ENCODE measurements around the gene ANKRD13B. TPM values are rescaled to one million over a fixed set of nuclear protein-coding genes. Genes with fewer than 3 reads are reported as not detected.

Gene ANKRD13B
- polyA plus RNA-seq, 4 donors, result 7.5 to 13.4 (median 9.3) TPM

DNA sequence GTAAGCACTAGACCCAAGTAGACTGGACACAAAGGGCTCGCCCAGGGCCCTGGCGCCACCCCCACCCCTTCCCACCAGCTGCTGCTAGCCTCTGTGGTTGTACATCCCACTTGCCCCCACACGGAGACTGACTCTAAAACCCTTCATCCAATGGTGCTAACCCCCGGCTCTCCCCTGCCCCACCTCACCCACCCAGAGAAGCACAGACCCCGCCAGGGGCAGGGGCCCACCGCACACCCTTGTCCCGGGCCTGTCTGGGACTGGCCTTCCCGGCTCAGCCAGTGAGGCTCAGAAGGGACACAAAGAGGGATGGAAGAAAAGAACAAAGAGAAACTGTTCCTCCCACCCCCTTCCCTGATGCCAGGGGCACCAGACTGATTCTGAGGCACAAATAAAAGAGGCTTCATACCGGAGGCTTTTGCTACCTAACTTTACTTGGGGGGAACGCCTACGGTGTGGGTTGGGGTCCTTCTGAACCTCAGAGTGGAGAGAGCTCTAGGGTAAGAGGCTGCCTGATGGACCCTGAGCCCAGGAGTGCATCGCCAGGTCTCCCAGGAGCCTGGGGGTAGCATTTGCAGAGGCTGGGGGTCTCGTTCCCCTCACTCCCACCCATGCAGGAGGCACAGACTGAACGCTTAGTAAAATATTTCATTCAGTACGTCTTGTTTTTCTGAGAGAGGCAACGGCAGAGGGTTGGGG is 21.6 kb downstream of the ANKRD13B start:
- no peak for DNase-seq (ENCODE audit: low read depth in 4 of 4, low spot score in 3 of 4)

- DNase-seq (ENCODE audit: low read depth in 4 of 4, low spot score in 3 of 4), result no peak
Measured at GRCh38 chr17:29615048-29615385, 22.1 kb downstream of the ANKRD13B start.

DNA sequence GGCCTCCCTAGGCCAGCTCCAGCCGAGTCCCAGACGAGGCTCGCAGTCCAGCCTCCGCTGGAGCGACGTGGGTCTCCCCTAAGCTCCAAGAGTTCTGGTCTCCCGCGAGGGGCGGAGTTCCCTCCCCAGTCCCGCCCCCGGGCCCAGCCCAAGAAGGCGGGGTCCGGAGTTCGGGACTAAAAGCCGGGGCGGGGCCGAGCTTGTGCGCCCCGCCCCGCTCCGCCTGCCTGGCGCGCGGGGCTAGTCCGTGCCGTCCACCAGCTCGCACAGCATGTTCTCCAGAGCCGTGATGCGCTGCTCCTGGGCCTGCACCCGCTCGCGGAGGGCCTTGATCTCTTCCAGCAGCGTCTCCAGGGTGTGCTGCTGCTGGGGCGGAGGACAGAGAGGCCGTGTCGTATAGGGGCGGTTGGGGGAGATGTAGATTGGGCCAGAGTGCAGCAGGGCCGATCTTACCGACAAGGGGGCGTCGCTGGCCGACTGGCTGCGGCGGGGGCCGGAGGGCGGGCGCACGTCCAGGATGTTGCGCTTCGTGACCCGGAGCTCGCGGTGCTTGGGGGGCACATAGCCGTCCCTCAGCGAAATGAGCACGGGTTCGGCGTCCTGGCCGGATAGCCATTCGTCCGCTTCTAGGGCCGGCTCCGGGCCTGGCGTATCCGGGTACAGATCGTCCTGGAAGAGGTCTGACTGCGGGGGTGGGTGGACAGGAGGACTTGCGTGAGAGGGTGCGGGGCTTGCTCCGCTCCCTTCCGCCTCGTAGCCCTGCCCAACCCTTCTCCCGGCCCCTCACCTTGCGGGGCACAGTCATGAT is 22.8 kb downstream of the ANKRD13B start:
- peak in 2 of 4 donors; percentile 71 to 73 for DNase-seq (ENCODE audit: low read depth in 4 of 4, low spot score in 3 of 4)

DNA sequence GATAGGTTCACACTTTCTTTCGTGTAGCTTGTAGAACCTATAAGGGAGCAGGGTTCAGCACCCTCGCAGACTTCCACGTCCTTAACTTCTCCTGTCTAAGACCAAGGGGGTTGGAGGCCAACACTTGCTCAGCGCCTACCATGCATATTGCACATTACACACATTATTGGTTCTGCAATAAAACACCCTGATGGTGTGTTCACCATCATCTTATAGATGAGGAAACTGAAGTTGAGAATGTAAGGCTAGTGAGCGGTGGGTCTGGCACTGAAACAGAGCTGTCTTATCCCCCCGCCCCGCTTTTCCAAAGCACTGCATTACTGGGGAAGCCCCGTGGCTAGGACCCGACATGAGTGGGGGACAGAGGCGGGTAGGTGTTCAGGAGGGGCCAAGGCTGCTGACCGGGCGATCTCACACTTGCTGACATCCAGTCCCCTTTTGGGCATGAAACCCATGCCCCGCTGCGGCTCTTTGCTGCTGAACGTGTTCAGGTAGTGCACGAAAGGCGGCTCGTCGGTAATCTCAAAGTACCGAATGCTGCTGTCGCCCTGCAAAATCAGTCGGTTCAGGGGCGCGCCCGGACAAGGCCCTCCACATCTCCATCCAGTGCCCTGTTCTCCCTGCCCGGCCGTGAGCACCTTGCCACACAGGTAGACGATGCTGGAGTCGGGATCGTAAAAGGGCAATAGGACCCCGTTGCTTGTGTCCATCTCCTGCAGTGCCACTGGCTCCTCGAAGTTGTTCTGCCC is 23.5 kb downstream of the ANKRD13B start:
- DNase-seq (ENCODE audit: low read depth in 4 of 4, low spot score in 3 of 4), result no peak

GRCh38 chr17:29617125-29617480 is 24.2 kb downstream of the ANKRD13B start:
- peak in 1 of 4 donors; percentile 60 for DNase-seq (ENCODE audit: low read depth in 4 of 4, low spot score in 3 of 4)

DNA sequence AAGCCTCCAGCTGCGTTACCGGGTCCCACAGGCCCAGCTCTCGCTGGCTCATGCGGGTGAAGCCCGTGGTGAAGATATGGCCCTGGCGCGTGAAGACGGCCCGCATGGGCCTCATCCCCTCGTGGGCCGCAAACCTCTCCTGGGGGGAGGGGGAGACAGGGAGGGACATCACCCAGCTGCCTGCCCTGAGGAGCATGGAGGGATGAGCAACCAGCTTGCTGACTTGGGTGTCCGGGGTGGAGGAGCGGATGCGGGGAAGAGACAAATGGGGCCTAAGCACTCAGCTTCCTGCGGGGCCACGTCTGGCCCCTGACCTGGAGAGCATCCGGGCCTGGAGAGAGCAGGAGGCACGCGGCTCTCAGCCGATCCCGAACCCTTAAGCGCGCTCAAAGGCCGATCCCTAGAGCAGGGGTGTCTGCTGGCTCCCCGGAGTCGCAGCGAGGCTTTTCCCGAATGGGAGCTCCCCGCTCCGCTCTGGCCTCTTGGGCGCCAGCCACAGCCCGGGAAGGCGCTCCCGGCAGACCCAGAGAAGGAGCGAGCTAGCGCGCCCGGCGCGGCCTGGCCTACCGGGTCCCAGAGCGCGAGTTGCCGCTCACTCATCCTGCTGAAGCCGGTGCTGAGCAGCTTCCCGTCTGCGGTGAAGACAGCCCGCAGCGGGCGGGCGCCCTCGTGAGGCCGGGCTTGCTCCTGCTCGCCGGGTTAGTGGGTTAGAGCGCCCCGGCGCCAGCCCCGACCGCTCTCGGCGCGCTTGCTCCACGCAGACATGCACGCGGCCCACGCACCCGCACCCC is 24.7 kb downstream of the ANKRD13B start:
- no peak for DNase-seq (ENCODE audit: low read depth in 4 of 4, low spot score in 3 of 4)

GRCh38 chr17:29618272-29619065 is 25.5 kb downstream of the ANKRD13B start:
- no peak for DNase-seq (ENCODE audit: low read depth in 4 of 4, low spot score in 3 of 4)

DNA sequence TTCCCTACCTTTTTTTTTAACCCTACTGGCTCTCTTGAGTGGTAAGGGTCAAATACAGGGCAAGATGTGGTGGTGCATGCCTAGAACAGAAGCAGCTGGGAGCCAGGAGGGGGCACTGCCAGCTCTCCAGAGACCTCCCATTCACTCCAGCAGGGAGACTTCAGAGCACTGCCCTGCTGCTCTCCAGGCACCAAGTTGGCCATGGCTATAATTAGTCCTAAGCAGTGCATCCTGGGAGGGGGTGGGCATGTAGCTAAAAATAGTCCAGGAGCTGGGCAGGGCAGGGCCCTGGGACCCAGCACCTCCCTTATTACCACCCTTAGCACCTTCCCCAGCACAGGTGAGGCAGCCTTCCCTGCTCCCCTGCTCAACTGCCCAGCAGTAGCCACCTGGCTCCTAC is 26.3 kb downstream of the ANKRD13B start:
- DNase-seq (ENCODE audit: low read depth in 4 of 4, low spot score in 3 of 4), result no peak

DNA sequence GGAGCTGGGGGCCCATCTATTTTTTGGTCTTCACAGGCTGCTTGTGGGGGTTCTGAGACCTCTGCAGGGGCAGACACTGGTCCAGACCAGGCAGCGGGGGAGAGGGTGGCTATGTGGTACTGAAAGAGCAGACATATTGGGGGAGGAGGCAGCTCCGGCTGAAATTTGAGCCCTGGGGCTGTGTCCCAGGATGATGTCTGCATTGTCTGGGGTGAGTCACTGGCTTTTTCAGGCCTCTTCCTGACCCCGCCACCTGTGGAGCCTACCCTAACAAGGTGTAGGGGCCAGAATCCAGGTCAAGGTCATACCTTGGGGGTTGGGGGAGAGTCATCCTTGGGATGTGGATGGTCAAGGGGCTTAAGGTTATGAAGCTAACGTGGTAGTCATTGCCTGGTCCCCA is 27.3 kb downstream of the ANKRD13B start:
- no peak for DNase-seq (ENCODE audit: low read depth in 4 of 4, low spot score in 3 of 4)

GRCh38 chr17:29620779-29621500 is 28.0 kb downstream of the ANKRD13B start:
- DNase-seq (ENCODE audit: low read depth in 4 of 4, low spot score in 3 of 4), result no peak

GRCh38 chr17:29621751-29622194 is 28.8 kb downstream of the ANKRD13B start:
- no peak for DNase-seq (ENCODE audit: low read depth in 4 of 4, low spot score in 3 of 4)

DNA sequence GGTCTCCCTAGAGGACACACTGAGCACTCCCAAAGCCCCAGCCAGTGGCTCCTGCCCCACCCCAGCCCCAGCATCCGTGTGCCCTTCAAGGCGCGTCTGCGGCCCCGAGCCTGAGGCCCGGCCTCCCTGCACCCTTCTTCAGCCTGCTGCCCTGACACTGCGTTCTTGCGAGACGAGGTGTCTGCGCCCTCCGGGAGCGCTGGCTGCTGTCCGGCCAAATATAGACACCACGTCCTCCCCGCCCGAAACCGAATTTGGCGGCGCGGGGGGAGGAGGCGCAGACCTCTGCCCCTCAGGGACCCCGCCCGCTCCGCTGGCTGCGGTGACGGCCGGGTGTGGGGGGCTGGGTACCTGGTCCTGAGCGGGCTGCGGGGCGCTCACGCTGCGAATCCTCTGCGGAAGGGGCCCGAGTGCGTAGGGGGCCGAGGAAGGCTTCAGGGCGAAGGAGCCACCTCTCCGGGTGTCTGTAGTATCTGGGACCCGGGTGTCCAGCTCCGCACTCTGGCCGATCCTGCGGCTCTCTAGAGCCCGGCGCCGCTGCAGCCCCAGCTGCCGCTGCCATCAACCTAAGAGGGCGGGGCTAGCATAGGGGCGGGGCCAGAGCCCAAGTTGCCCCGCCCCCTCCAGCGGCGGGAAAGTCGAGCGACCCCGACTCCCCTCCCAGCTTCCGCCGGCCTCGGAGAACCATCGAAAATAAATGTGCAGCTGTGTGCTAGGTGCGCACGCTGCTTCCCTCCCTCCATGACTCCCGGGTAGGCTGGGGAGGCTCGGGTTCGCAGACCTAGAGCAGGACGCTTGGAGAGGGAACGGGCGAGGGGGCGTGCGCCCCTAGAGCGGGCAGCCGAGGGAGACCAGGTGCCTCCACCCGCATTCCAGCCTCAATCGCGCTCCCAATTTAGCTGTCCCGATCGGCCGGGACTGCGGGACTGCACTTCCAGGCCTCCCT is 29.7 kb downstream of the ANKRD13B start, which contains the start of gene CORO6:
Gene CORO6 (minus strand): TSS at position 576 of the 946 bp plus-strand sequence. CDS start 1,491 bp downstream, outside the sequence.
- peak in 1 of 4 donors; percentile 54 for DNase-seq (ENCODE audit: low read depth in 4 of 4, low spot score in 3 of 4)

GRCh38 chr17:29623283-29623647 is 30.3 kb downstream of the ANKRD13B start:
- no peak for DNase-seq (ENCODE audit: low read depth in 4 of 4, low spot score in 3 of 4)

DNA sequence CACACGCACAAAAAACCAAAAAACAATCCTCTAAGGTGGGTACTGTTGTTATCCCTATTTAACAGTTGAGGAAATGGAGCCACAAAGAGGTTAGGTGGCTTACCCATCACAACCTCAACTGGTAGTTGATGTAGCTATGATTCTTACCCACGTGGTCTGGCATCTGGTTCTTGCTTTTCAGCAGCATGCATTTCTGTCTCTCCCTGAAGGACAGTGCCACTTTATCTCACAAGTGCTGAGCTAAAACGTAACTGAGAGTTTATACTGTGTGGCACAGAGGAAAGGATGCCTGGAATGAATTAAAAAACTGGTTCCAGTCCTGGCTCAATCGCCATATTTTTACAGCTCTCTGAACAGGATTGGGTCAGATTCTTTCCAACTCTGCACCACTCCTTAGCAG is 31.7 kb downstream of the ANKRD13B start:
- no peak for DNase-seq (ENCODE audit: low read depth in 4 of 4, low spot score in 3 of 4)

GRCh38 chr17:29625037-29625750 is 32.3 kb downstream of the ANKRD13B start:
- DNase-seq (ENCODE audit: low read depth in 4 of 4, low spot score in 3 of 4), result no peak

DNA sequence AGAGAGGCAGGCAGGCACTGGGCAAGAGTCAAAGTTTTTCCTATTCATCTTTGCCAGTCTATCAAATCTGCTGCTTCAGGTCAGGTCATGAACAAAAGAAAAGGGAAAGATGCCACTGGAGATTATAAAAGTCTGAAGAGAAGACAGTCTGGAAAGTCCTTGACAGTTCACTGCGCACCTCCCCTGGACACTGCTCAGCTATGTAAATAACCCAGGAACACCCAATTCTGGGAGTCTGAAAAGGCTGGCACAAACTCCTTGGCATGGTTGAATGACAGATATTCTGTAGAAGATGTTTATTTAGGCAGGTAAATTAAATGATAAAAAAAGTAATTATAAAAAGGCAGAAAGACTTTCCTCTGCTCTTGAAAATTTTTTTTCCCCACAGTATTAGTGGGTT is 35.0 kb downstream of the ANKRD13B start:
- DNase-seq (ENCODE audit: low read depth in 4 of 4, low spot score in 3 of 4), result no peak

GRCh38 chr17:29628644-29629043 is 35.7 kb downstream of the ANKRD13B start:
- no peak for DNase-seq (ENCODE audit: low read depth in 4 of 4, low spot score in 3 of 4)

Measured in right renal pelvis (tissue), 4 donors.